SK-N-SH (cell line): ENCODE results near the gene TRIM15. TPM values are rescaled to one million over a fixed set of nuclear protein-coding genes. Genes with fewer than 3 reads are reported as not detected.

ENCODE experiments used
- CTCF ChIA-PET: fragments of 300-600, 350-600 bp; formaldehyde crosslinking; extraction: SDS; loops from one replicate; lab custom pipeline; 2021; lab: Yijun Ruan, JAX
- POLR2A ChIA-PET: fragments of 350-600 bp; sonication (Branson Sonifier 250); formaldehyde crosslinking; extraction: SDS; loops from one replicate; lab custom pipeline; 2020; ENCODE audit warnings: antibody characterized with exemption, inconsistent platforms; lab: Yijun Ruan, JAX
- DNase-seq: peaks from one replicate; pipeline ENCODE4 v3.0.0; 2012
- H2AFZ ChIP-seq: fragments of 200-600 bp; sonication (generic); 2 replicates; pipeline ENCODE4 v1.8.1; 2016; ENCODE audit warnings: antibody characterized with exemption, mild to moderate bottlenecking, low read depth
- H3F3A ChIP-seq: fragments of 200-600 bp; sonication (generic); replicated peaks from 2 replicates; pipeline ENCODE3; 2016; ENCODE audit warnings: antibody characterized with exemption, mild to moderate bottlenecking; ENCODE audit not compliant: insufficient read depth
- H3K27ac ChIP-seq, 2 experiments: fragments of 200-500 bp in 1 of 2; fragments of 200-600 bp in 1 of 2; sonication (Bioruptor generic) in 1 of 2; sonication (generic), shearing (Covaris generic) in 1 of 2; 2 replicates each; pipeline versions ENCODE4 v1.5.1 to v1.6.1; 2014 to 2016; ENCODE audit warnings: low read depth in 2 of 2, inconsistent platforms in 1 of 2, low read length in 1 of 2, mild to moderate bottlenecking in 1 of 2, mixed read lengths in 1 of 2
- H3K27me3 ChIP-seq: fragments of 200-600 bp; sonication (generic), shearing (Covaris generic); 2 replicates; pipeline ENCODE4 v1.6.1; 2016; ENCODE audit warnings: mixed run types; ENCODE audit not compliant: insufficient read depth
- H3K36me3 ChIP-seq, 2 experiments: fragments of 200-500 bp in 1 of 2; fragments of 200-600 bp in 1 of 2; sonication (Bioruptor generic) in 1 of 2; sonication (generic) in 1 of 2; replicated peaks in 1 of 2; 2 replicates each; pipeline versions ENCODE3 to v1.5.1; 2014 to 2016; ENCODE audit warnings: low read length in 1 of 2, mild to moderate bottlenecking in 1 of 2; ENCODE audit not compliant: insufficient read depth in 2 of 2, control insufficient read depth in 1 of 2
- H3K4me1 ChIP-seq, 2 experiments: fragments of 200-500 bp in 1 of 2; fragments of 200-600 bp in 1 of 2; sonication (Bioruptor generic) in 1 of 2; sonication (generic), shearing (Covaris generic) in 1 of 2; 2 replicates each; pipeline versions ENCODE4 v1.5.1 to v1.6.1; 2014 to 2016; ENCODE audit warnings: low read depth in 1 of 2, low read length in 1 of 2, mixed run types in 1 of 2; ENCODE audit not compliant: insufficient read depth in 2 of 2, control insufficient read depth in 1 of 2
- H3K4me2 ChIP-seq: fragments of 200-600 bp; sonication (generic), shearing (Covaris generic); 2 replicates; pipeline ENCODE4 v1.6.1; 2017; ENCODE audit warnings: mixed run types
- H3K4me3 ChIP-seq, 2 experiments: fragments of 200-500 bp in 1 of 2; fragments of 200-600 bp in 1 of 2; sonication (Bioruptor generic) in 1 of 2; sonication (generic), shearing (Covaris generic) in 1 of 2; 2 replicates each; pipeline versions ENCODE4 v1.5.1 to v1.8.1; 2014 to 2016; ENCODE audit warnings: low read depth in 2 of 2, inconsistent platforms in 1 of 2, low read length in 1 of 2, mild to moderate bottlenecking in 1 of 2, mixed read lengths in 1 of 2, moderate library complexity in 1 of 2
- H3K79me2 ChIP-seq: fragments of 200-600 bp; sonication (generic); 2 replicates; pipeline ENCODE4 v1.8.1; 2017; ENCODE audit warnings: mild to moderate bottlenecking; ENCODE audit not compliant: insufficient read depth
- H3K9ac ChIP-seq: fragments of 200-600 bp; sonication (generic); 2 replicates; pipeline ENCODE4 v1.6.1; 2017; ENCODE audit warnings: mixed run types
- H3K9me2 ChIP-seq: fragments of 200-600 bp; sonication (generic); 2 replicates; pipeline ENCODE4 v1.6.1; 2017; ENCODE audit warnings: mixed run types
- H3K9me3 ChIP-seq: fragments of 200-600 bp; sonication (generic); 2 replicates; pipeline ENCODE4 v1.6.1; 2017; ENCODE audit warnings: mixed run types, mild to moderate bottlenecking, moderate library complexity
- H4K20me1 ChIP-seq: fragments of 200-600 bp; sonication (generic); 2 replicates; pipeline ENCODE4 v1.6.1; 2017; ENCODE audit warnings: mild to moderate bottlenecking, mixed run types; ENCODE audit not compliant: insufficient read depth
- CTCF ChIP-seq: fragments of 200-600 bp; sonication (generic); IDR thresholded peaks from 2 replicates; pipeline ENCODE4 v1.6.1; 2017; ENCODE audit warnings: antibody characterized with exemption, mild to moderate bottlenecking, moderate library complexity
- FOSL2 ChIP-seq: IDR thresholded peaks from 2 replicates; pipeline ENCODE4 v1.4.0; 2012; ENCODE audit warnings: low read depth, mild to moderate bottlenecking, moderate library complexity, borderline replicate concordance
- FOXJ3 ChIP-seq: sonication (generic); formaldehyde crosslinking; IDR thresholded peaks from 2 replicates; pipeline ENCODE4 v1.5.1; 2020; ENCODE audit warnings: mild to moderate bottlenecking, missing genetic modification reagents
- FOXM1 ChIP-seq: IDR thresholded peaks from 2 replicates; pipeline ENCODE4 v1.4.0; 2012; ENCODE audit warnings: low read depth, mild to moderate bottlenecking
- GABPA ChIP-seq: IDR thresholded peaks from 2 replicates; pipeline ENCODE4 v1.4.0; 2012; ENCODE audit warnings: low read depth, mild to moderate bottlenecking
- JUND ChIP-seq: IDR thresholded peaks from 2 replicates; pipeline ENCODE4 v1.4.0; 2012
- MEF2A ChIP-seq: IDR thresholded peaks from 2 replicates; pipeline ENCODE4 v1.4.0; 2012; ENCODE audit warnings: low read depth, borderline replicate concordance
- MXI1 ChIP-seq: IDR thresholded peaks from 2 replicates; pipeline ENCODE4 v1.6.1; 2012; ENCODE audit warnings: mild to moderate bottlenecking, low read depth, low read length, improper control_type of control experiment
- NFIC ChIP-seq: IDR thresholded peaks from 2 replicates; pipeline ENCODE4 v1.4.0; 2012; ENCODE audit warnings: borderline replicate concordance
- NRF1 ChIP-seq: IDR thresholded peaks from 2 replicates; pipeline ENCODE4 v1.6.1; 2012; ENCODE audit warnings: low read depth, mild to moderate bottlenecking, low read length
- RCOR1 ChIP-seq: fragments of 150-350 bp; IDR thresholded peaks from 2 replicates; pipeline ENCODE4 v1.6.1; 2017; ENCODE audit warnings: antibody characterized with exemption, low read length
- RFX5 ChIP-seq: IDR thresholded peaks from 2 replicates; pipeline ENCODE4 v1.6.1; 2012; ENCODE audit warnings: mild to moderate bottlenecking, improper control_type of control experiment, low read length
- RXRA ChIP-seq: IDR thresholded peaks from 2 replicates; pipeline ENCODE4 v1.4.0; 2012; ENCODE audit warnings: low read depth, mild to moderate bottlenecking, borderline replicate concordance
- TAF1 ChIP-seq: IDR thresholded peaks from 2 replicates; pipeline ENCODE4 v1.6.1; 2012; ENCODE audit warnings: low read depth, mild to moderate bottlenecking, low read length, moderate library complexity, borderline replicate concordance
- TCF12 ChIP-seq: IDR thresholded peaks from 2 replicates; pipeline ENCODE4 v1.4.0; 2012
- TEAD4 ChIP-seq: IDR thresholded peaks from 2 replicates; pipeline ENCODE4 v1.4.0; 2012; ENCODE audit warnings: mild to moderate bottlenecking, borderline replicate concordance; ENCODE audit not compliant: insufficient read depth
- YY1 ChIP-seq: IDR thresholded peaks from 2 replicates; pipeline ENCODE4 v1.4.0; 2012; ENCODE audit warnings: low read depth, mild to moderate bottlenecking
- WGBS: methylation state at CpG from one replicate; pipeline ENCODE4 v1.1.6; 2017; ENCODE audit warnings: low lambda C conversion rate; 5-methylcytosine and 5-hydroxymethylcytosine counted together
- polyA plus RNA-seq, 3 experiments: library from polyadenylated mRNA; depleted of rRNA; stranded (reverse); fragments of >200 nt; gene quantifications; 2 replicates each; pipeline ENCODE4 v1.2.3, GENCODE V29; 2012
- TF ChIP-seq, protein P1 (sequence below): IDR thresholded peaks from 2 replicates; pipeline ENCODE4 v1.4.0; 2012; ENCODE audit warnings: low read depth, borderline replicate concordance
- TF ChIP-seq, protein P2 (sequence below): fragments of 150-350 bp; IDR thresholded peaks from 2 replicates; pipeline ENCODE4 v1.6.1; 2016; ENCODE audit warnings: mild to moderate bottlenecking, low read depth, low read length
- TF ChIP-seq, protein P3 (sequence below): IDR thresholded peaks from 2 replicates; pipeline ENCODE4; 2012

Gene TRIM15
- polyA plus RNA-seq, 1 of the 3 experiments (the other 2 are of a cell fraction), result not detected

DNA sequence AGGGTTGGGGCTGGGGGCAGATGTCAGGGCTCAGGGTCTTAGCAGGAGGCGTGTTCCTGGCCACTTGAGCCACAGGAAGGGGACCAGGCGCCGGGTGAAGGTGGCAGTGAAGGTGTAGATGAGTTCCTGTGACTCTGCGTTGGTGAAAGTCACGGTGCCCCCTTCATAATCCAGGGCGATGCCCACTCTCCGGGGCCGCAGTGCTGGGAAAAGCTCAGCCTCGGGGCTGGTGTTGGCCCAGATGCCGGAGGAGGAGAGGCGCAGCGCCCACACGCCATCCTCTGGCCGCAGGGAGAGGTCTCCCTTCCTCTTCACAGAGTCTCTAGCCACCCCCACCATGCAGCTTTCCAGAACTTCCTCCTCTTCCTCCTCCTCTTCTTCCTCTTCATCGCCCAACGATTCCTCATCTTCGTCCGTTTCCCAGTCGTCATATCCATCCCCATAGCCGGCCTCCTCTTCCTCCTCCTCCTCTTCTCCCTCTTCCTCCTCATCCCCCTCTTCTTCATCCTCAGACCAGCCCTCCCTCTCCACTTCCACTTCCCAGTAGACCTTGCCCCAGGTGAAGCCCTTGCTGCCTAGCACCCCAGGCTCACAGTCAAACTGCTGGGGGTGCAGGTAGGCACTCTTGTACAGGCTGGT lies 22.6 kb downstream of the TRIM15 start:
- no peak overlapping the region for H3K27ac ChIP-seq
- no peaks in the 10 kb centered on the region for H3K27me3 ChIP-seq
- H3K4me1 ChIP-seq, result no peaks in the 10 kb centered on the region
- 98% methylated on average over 15 of the region's 20 CpGs for WGBS
- no peak for TF ChIP-seq MEF2A
- TF ChIP-seq GABPA, result no peak
- no peak for TF ChIP-seq NRF1
- TF ChIP-seq JUND, result no peak
- no peak for TF ChIP-seq RXRA
- no peak for TF ChIP-seq NFIC
- no peak for TF ChIP-seq CTCF
- TF ChIP-seq RFX5, result no peak
- TF ChIP-seq, protein P1, sequence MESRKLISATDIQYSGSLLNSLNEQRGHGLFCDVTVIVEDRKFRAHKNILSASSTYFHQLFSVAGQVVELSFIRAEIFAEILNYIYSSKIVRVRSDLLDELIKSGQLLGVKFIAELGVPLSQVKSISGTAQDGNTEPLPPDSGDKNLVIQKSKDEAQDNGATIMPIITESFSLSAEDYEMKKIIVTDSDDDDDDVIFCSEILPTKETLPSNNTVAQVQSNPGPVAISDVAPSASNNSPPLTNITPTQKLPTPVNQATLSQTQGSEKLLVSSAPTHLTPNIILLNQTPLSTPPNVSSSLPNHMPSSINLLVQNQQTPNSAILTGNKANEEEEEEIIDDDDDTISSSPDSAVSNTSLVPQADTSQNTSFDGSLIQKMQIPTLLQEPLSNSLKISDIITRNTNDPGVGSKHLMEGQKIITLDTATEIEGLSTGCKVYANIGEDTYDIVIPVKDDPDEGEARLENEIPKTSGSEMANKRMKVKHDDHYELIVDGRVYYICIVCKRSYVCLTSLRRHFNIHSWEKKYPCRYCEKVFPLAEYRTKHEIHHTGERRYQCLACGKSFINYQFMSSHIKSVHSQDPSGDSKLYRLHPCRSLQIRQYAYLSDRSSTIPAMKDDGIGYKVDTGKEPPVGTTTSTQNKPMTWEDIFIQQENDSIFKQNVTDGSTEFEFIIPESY, result no peak
- TF ChIP-seq FOXM1, result no peak
- TF ChIP-seq, protein P2, sequence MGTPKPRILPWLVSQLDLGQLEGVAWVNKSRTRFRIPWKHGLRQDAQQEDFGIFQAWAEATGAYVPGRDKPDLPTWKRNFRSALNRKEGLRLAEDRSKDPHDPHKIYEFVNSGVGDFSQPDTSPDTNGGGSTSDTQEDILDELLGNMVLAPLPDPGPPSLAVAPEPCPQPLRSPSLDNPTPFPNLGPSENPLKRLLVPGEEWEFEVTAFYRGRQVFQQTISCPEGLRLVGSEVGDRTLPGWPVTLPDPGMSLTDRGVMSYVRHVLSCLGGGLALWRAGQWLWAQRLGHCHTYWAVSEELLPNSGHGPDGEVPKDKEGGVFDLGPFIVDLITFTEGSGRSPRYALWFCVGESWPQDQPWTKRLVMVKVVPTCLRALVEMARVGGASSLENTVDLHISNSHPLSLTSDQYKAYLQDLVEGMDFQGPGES, result no peak
- TF ChIP-seq, all 33 proteins: peak for 0
- ChIA-PET POLR2A (no interaction called here), CTCF (no interaction called here)
- Histone ChIP-seq H3K9me2 (no peaks in the 10 kb centered on the region), H4K20me1 (no peaks in the 10 kb centered on the region), H3K4me3 (no peak overlapping the region), H2AFZ (no peak overlapping the region), H3F3A (no peaks in the 10 kb centered on the region), H3K79me2 (no peaks in the 10 kb centered on the region), H3K9me3 (no peaks in the 10 kb centered on the region), H3K36me3 (peaks cover 12 to 51% of the 10 kb centered on the region in 2 experiments), H3K4me2 (no peak overlapping the region), H3K9ac (no peak overlapping the region)
- no peak for DNase-seq

DNA sequence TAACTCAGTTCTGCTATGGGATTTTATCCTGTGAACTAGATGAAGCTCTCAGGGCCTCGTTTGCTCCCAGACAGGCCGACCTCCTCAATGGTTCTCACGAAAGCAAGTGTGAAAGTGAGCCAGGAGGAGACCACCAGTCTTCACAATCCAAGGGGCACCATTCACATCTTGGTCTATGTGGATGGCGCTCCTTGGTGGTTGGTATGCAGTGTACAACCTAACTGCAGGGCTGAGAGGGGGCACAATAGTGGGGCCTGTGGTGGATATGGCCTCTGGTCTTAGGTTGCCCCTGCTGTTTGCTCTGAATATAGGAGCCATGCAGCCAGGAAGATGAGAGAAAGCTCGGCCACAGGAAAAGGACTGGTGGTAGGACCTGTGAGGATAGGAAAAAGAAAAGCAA lies 25.2 kb downstream of the TRIM15 start:
- H4K20me1 ChIP-seq, result no peaks in the 10 kb centered on the region
- no peak for DNase-seq
- no peak overlapping the region for H2AFZ ChIP-seq
- H3K9me3 ChIP-seq, result no peaks in the 10 kb centered on the region
- 94% methylated on average over 5 of the region's 5 CpGs for WGBS
- H3F3A ChIP-seq, result no peaks in the 10 kb centered on the region
- no peak overlapping the region for H3K27ac ChIP-seq
- CTCF ChIA-PET, result interaction anchor here (0.7 to 1.5 kb wide), 3 partner anchors 31 to 86 kb away, joined by 3 to 4 read pairs (median 3); no protein-coding TSS in a partner anchor
- no peaks in the 10 kb centered on the region for H3K4me1 ChIP-seq
- peaks cover 17 to 60% of the 10 kb centered on the region in 2 experiments for H3K36me3 ChIP-seq
- H3K4me2 ChIP-seq, result no peak overlapping the region
- no peaks in the 10 kb centered on the region for H3K9me2 ChIP-seq
- H3K4me3 ChIP-seq, result no peak overlapping the region
- H3K27me3 ChIP-seq, result no peaks in the 10 kb centered on the region
- POLR2A ChIA-PET, result no interaction called here
- H3K79me2 ChIP-seq, result no peaks in the 10 kb centered on the region
- H3K9ac ChIP-seq, result no peak overlapping the region
- TF ChIP-seq RXRA (no peak), MXI1 (no peak), TAF1 (no peak), NFIC (no peak), RCOR1 (no peak), FOSL2 (no peak), NRF1 (no peak), YY1 (no peak), GABPA (no peak), TEAD4 (no peak), FOXJ3 (no peak), TCF12 (no peak), FOXM1 (no peak)
- TF ChIP-seq, protein P1, result no peak
- TF ChIP-seq, protein P3, sequence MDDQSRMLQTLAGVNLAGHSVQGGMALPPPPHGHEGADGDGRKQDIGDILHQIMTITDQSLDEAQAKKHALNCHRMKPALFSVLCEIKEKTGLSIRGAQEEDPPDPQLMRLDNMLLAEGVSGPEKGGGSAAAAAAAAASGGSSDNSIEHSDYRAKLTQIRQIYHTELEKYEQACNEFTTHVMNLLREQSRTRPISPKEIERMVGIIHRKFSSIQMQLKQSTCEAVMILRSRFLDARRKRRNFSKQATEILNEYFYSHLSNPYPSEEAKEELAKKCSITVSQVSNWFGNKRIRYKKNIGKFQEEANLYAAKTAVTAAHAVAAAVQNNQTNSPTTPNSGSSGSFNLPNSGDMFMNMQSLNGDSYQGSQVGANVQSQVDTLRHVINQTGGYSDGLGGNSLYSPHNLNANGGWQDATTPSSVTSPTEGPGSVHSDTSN, result no peak
